ENCODE measurements around the gene MPPED1.

Gene MPPED1

DNA sequence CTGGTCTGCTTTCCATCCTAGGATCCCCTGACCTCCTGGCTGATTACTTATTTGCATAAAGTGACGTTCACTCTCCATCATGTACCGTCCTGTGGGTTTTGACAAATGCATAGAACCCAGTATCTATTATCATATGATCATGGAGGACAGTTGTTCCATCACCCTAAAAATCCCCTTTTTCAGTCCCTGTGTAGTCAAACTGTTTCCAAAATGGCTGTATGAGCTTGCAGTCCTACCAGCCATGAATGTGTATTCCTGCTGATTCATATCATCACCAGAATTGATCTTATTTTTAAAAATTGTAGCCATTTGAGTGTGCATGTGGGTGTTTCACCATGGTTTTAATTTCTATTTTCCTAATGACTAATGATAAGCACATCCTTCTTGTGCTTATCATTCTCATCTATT lies 108.8 kb downstream of the MPPED1 start:
- no peak for DNase-seq (ENCODE audit: low read depth, low spot score)

DNA sequence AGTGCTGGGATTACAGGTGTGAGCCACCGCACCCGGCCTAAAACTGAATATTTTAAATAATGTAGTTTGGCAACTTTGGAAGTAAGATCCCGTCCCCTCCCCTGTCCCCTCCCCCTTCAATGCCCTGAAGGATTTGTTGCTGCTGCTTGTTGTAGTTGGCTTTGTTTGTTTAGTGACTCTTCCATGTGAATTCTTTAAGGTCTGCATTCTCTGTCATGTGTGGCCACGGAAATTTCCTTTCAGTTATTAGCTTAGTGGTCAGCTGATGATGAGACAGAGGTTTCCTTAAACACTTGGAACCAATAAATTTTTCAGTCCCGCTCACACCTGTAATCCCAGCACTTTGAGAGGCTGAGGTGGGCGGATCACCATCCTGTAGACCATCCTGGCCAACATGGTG lies 109.9 kb downstream of the MPPED1 start:
- no peak for DNase-seq (ENCODE audit: low read depth, low spot score)

- DNase-seq (ENCODE audit: low read depth, low spot score), result no peak
Measured at GRCh38 chr22:43526117-43526655, 114.4 kb downstream of the MPPED1 start.

DNA sequence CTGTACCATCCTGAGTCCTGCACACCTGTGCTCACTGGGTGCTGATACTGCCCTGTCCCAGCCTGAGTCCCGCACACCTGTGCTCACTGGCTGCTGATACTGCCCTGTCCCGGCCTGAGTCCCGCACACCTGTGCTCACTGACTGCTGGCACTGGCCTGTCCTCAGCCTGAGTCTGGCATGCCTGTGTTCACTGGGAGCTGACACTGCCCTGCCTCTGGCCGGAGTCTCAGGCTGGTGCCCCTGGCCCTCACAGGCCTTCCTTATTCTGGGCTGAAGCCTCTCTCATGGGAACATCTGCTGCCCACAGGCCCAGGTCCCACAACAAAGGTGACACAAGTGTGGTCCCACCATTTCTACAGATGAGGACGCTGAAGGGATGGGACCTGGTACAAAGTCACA lies 115.1 kb downstream of the MPPED1 start:
- DNase-seq (ENCODE audit: low read depth, low spot score), result no peak

DNA sequence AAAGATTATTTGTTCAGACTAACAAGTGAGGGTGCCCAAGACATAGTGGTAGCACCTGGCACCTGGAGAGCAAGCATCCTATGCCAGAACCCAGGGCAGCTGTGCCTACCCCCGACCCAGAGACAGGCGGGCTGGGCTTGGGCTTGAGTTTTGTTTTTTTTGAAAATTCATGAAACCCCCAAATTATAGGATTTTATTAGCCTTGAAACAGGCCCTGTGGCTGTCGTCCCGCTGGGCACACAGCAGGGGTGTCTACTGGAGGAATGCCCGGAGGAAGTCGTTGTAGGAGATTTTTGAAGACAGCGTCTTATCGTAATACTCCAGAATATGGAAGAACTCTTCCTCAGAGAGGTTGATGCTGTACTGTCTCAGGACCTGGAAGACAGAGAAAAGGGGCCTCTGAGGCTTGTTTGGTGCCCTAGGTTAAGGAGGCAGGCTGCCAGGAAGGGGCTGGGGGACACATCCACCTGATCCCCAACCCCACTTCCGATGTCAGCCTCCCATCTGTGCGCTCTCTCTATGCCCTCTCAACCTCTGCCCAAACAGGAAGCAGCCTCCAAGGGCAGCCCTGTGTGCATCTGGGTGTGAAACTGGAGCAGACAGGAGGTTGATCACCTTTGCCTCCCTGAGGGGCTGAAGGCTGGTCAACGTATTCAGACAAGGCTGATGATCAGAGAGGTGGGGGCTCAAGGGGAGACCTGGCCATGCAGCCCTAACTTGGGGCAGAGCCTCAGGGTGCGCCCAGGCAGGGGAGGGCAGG lies 117.0 kb downstream of the MPPED1 start:
- no peak for DNase-seq (ENCODE audit: low read depth, low spot score)

DNA sequence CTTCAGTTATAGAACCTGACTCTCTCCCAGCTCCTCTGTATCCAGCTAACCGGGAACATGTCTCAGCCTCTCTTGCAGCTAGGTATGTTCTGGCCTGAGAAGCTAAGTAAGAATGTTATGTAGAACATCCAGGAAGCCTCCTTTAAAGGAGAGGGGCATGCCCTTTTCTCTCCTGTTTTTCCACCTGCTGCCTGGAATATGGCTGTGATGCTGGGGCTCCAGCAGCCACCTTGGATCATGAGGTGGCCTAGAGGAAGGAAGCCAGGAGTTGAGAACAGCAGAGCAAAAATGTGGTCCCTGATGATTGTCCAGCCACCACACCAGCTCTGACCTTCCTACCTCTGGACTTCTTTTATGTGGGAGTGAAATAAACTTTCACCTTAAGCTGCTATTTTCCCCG lies 117.6 kb downstream of the MPPED1 start:
- no peak for DNase-seq (ENCODE audit: low read depth, low spot score)

- DNase-seq (ENCODE audit: low read depth, low spot score), result no peak
Measured at GRCh38 chr22:43529934-43530333, 118.1 kb downstream of the MPPED1 start.

GRCh38 chr22:43530349-43531201 lies 118.8 kb downstream of the MPPED1 start:
- DNase-seq (ENCODE audit: low read depth, low spot score), result no peak

- no peak for DNase-seq (ENCODE audit: low read depth, low spot score)
Measured at GRCh38 chr22:43531651-43532050, 119.8 kb downstream of the MPPED1 start.

DNA sequence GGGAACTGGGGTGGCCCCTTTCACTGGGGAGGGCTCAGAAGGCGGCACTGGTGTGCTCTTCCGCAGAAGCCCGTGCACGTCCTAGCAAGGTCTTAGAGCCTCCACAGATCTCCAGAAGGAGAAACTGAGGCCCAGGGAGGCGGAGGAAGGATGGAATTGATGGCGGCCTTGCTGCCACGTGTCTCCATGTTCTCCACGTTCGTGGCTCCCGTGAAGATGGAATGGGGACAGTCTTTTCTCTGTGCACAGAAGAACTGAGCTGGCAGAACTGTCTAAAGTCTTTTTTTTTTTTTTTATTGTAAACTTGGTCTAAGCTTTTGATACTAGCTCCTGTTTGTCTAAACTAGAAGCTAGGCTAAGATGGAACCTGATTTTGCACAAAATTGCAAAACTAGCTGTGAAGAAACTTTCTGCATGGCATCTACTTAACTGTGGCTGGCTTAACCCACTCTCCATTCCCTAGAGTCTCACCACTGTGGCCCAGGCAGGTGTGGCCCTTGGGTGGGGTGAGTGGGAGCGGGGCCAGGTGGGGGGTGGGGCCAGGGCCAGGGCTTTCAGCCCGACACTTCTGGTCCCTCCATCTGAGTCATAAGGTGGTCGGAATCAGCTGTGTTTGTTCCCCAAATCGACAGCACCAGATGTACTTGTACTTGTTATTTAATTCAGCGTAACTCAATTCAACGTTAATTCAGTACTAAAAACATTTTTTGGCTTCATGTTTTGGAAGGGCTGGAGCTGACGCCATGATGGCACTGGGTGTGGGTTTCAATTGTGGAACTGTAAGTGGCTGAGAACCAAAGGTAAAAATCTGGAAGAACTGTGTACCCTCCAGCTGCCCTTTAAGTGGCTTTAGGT lies 120.7 kb downstream of the MPPED1 start:
- DNase-seq (ENCODE audit: low read depth, low spot score), result no peak

GRCh38 chr22:43533156-43533530 lies 121.3 kb downstream of the MPPED1 start:
- DNase-seq (ENCODE audit: low read depth, low spot score), result no peak

DNA sequence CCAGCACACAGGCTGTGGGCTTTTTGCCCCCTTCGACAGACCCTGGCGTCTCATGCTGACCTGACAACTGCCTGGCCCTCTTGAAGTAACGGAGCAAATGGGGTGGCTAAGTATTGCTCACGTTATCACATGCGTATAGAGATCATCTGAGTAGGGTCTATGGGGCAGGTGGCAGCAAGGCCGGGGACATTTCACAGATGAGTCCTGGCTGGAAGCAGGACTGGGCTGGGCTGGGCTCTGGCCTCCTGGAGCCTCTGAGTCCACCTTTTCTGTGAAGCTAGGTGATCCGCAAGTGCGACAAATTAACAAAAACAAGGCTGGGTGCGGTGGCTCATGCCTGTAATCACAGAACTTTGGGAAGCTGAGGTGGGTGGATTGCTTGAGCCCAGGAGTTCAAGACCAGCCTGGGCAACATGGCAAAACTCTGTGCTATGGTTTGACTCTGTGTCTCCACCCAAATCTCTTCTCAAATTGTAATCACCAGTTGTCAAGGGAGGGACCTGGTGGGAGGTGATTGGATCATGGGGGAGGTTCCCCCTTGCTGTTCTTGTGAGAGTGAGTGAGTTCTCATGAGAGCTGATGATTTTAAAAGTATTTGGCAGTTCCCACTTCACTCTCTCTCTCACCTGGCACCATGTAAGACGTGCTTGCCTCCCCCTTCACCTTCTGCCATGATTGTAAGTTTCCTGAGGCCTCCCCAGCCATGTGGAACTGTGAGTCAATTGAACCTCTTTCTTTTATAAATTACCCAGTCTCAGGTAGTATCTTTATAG lies 122.0 kb downstream of the MPPED1 start:
- no peak for DNase-seq (ENCODE audit: low read depth, low spot score)

GRCh38 chr22:43534916-43535315 lies 123.1 kb downstream of the MPPED1 start:
- no peak for DNase-seq (ENCODE audit: low read depth, low spot score)

DNA sequence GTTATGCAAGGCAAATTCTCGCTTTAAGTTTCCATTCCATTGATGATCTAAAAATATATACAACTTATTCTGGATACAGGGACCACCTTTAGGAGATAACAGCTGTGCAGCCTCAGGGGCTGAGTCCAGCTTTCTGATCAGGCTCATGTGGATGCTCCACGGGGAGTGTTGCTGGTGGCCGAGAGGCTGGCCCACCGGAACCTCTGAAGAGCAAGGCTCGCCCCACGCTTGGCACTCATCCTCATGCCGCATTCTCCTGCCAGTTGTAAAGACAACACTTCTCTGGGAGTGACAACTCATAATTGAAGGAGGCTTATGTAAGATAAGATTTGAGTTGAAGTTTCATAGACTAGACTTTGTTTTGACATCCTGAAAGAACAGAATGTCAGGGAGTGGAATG lies 123.5 kb downstream of the MPPED1 start:
- DNase-seq (ENCODE audit: low read depth, low spot score), result no peak

DNA sequence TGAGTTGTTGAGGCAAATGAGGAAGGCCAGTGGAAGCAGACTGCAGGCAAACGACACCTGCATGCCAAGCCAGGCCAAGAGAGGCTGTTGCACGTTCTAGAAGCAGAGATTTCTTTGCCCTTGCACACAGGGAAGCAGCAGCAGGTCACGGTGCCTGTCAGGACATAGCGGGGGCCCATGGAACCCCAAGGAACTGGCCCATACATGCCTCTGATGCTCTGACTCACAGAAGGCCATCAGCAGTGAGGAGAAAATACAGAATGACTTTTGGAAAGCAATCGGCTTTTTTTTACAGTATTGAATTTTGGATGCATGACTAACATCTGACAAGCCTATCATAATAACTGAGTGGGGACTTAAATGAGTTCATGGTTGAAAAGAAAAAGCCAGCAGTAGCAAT lies 123.9 kb downstream of the MPPED1 start:
- no peak for DNase-seq (ENCODE audit: low read depth, low spot score)

DNA sequence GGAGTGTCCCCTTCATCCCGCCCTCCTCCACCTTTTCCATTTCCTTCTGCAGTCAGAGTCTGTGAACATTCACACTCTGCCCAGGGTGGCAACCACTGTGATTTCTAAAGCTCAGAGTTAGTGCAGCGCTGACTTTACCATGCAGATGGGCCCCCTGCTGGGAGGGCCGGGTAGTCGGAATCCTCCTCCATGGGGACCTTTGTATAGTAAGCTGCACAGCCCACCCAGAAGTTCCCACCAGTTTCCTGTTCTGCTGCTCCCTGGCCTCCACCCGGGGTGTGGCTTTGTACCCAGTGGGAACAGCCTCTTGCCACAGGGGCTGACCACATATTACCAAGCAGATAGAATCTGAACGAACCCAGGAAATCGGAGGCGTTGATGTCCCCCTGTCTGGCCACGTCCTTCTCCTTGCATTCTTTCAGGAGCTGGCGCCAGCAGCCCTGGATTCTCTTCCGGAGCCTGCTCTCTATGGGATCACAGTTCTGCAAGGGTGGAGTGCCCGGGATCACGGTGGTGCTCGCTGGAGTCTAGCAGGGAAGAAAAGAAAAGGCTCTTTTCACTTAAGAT lies 125.3 kb downstream of the MPPED1 start:
- DNase-seq (ENCODE audit: low read depth, low spot score), result no peak

GRCh38 chr22:43539572-43540528 lies 128.0 kb downstream of the MPPED1 start:
- no peak for DNase-seq (ENCODE audit: low read depth, low spot score)

GRCh38 chr22:43540529-43540923 lies 128.7 kb downstream of the MPPED1 start:
- DNase-seq (ENCODE audit: low read depth, low spot score), result no peak

DNA sequence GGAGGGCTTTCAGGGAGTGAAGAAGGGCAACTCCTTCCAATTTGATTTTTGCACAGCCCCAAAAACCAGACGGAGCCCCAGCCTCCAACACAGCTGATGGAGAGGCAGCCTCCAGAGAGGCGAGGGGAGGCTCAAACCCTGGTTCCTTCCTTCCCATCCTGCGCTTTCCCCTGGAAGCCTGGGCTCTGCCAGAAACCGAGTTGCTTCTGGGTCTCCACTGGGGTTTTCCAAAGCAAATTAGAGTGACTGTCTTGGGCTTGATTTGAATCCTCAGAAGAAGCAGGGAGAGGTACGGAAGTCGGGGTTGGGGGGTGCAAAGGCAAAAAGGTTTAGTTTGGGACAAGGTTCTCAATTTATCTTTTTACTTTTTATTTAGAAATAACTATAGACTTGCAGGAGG lies 129.2 kb downstream of the MPPED1 start:
- no peak for DNase-seq (ENCODE audit: low read depth, low spot score)

Measured in activated CD4-positive, CD25-positive, alpha-beta regulatory T cell treated with anti-CD3 and anti-CD28 coated beads, Interleukin-2, amount 50 U/mL, for 16 hours (primary cell).